NCI-H187 (cell line): ENCODE results near the gene CAV1.

Experiments
- DNase-seq, 2 experiments: peaks; one replicate each; lab custom pipeline; 2025; lab: John Stamatoyannopoulos, UW

CAV1 gene

DNA sequence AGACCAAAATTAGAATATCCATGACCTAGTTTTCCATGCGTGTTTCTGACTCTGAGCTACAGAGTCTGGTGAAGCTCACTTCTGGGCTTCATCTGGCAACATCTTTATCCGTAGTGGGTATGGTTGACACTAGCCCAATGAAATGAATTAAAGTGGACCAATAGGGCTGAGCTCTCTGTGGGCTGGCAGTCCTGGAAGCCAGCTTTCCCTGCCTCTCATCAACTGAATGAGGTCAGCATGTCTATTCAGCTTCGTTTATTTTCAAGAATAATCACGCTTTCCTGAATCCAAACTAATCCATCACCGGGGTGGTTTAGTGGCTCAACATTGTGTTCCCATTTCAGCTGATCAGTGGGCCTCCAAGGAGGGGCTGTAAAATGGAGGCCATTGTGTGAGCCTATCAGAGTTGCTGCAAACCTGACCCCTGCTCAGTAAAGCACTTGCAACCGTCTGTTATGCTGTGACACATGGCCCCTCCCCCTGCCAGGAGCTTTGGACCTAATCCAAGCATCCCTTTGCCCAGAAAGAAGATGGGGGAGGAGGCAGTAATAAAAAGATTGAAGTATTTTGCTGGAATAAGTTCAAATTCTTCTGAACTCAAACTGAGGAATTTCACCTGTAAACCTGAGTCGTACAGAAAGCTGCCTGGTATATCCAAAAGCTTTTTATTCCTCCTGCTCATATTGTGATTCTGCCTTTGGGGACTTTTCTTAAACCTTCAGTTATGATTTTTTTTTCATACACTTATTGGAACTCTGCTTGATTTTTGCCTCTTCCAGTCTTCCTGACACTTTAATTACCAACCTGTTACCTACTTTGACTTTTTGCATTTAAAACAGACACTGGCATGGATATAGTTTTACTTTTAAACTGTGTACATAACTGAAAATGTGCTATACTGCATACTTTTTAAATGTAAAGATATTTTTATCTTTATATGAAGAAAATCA, 35.5 kb downstream of the CAV1 start:
- no peak for DNase-seq

DNA sequence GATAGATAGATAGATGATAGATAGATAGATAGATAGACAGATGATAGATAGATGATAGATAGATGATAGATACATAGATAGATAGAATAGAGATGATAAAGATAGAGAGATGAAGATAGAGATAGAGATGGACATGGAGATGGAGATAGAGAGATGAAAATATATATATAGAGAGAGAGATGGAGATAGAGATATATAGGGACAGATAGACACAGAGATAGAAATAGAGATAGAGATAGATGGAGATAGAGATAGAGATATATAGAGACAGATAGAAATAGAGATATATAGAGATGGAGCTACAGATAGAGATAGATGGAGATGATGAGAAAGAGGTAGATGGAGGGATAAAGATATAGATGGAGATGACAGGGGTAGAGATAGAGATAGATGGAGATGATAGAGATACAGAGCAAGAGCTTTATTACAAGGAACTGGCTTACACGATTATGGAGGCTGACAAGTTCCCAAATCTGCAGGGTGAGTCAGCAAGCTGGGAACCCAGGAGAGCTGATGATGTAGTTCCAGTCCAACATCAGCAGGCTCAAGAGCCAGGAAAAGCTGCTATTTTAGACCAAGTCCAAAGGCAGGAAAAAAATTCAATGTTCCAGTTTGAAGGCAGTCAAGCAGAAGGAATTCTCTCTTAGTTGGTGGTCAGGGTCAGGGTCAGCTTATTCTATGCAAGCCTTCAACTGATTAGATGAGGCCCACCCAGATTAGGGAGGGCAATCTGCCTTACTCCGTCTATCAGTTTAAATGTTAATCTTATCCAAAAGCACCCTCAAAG, 37.1 kb downstream of the CAV1 start:
- no peak for DNase-seq

DNA sequence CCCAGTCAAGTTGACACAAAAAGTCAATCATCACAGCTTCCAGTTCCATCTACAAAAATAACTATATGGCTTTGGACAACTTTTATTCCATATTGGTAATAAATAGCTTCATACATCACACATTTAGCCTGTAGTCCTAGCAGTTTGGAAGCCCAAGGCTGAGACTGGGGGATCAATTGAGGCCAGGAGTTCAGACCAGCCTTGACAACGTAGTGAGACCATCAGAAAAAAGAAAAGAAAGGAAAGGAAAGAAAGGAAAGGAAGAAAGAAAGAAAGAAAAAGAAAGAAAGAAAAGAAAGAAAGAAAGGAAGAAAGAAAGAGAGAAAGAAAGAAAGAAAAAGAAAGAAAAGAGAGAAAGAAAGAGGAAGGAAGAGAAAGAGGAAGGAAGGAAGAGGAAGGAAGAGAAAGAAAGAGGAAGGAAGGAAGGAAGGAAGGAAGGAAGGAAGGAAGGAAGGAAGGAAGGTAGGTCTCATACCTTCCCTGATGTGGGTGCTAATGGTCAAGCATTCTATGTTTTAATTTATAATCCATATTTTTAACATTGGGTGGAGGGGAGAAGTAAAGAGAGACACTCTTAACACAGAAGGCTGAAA, 37.8 kb downstream of the CAV1 start:
- DNase-seq: no peak

DNA sequence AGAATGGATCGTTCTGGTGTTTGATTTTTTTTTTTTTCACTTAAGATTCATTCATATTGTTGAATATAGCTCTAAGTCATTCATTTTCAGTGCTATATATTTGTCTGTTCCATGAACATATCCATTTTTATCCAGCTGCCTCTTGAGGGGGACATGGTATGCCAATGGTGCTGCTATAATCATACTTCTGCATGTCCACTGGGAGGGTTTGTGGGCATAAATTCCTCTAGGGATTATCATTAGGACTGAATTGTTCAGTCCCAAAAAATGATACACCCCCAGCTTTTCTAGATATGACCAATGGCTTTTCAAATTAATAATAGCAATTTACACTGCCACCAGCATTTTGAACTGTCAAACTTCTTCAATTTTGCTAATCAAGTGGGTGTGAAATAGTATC, 41.1 kb downstream of the CAV1 start:
- no peak for DNase-seq

DNA sequence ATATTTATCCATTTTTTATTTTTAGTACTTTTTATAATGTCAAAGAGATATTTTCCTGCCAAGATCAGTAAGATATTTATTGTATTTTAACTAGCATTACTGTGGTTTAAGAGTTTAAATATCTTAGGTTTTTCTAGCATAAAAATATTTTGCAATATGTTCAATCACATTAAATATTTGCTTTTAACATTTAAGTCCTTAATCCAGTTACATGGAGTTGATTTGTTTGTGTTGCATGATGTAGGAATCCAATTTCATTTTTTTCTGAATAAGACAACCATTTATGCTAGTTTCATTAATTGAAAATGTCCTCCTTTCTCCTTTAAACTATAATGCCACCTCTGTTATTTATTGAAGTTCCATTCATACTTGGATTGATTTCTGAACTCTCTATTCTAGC, 41.8 kb downstream of the CAV1 start:
- DNase-seq: no peak

DNA sequence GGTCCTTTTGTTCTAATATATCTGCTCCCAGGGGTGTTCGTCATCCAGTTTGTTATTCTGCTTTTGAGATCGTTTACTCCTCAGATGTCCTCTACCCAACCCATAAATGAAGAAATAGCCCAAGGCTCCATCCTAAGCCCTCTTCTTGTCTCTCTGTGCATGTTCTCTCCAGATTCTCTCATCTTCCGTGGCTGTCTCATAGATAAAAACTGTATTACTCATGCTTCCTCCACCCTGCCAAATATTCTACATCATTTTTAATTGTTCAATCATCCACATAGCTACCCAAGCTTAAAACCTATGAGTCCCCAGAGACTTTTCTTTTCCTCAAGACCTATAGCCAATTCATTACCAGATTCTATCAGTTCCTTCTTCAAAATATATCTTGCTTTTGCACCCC, 44.9 kb downstream of the CAV1 start:
- no peak for DNase-seq

DNA sequence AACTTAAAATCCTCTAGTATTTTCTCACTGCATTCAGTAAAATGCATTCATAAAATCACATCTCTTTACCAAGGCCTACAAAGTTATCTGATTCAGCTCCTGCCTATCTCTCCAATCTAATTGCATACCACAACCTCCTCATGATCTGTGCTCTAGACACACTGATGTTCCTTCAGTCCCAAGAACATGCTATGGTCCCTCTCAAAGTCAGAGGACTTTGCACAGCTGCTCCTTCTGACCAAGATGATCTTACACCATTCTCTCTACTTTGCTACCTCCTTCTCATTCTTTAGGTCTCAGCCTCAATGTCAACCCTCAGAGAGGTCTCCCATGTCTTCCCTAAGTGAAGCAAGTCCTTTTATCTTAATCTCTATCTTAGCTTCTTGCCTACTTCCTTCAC, 45.5 kb downstream of the CAV1 start:
- DNase-seq: no peak

DNA sequence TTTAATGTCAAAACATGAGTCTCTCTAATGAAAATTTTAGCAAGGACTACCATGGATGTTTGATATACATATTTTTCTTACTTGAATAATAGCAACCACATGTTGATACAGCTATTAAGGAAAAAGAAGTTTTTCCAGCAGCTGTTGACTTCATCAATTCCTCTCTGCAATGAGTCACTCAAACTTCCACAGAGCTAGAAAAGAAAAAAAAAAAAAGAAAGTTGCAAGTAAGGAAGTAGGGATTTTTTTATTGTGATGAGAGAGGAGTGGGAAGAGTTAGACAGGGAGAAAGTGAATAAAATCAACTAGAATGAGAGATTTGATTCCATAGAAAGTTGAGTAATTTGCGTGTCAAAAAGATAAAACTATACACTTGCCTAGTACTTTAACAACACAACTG, 46.2 kb downstream of the CAV1 start:
- no peak for DNase-seq

DNA sequence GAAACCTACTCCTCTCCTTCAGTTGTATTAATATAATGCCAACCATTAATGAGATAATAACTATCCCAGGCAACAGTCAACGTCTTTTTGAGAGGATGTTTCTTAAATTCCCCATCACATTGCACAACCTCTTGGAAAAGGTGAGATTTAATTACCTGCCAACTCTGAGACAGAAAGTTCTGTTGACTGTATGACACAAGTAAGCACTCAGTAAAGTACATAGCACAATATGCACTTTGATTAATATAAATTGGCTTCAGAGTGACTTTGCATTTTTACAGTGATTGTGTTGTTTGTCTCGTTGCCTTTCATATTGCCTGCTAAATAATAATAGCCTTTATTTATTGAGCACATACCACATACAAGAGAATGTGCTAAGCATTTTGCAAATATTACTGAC, 46.7 kb downstream of the CAV1 start:
- DNase-seq: no peak

DNA sequence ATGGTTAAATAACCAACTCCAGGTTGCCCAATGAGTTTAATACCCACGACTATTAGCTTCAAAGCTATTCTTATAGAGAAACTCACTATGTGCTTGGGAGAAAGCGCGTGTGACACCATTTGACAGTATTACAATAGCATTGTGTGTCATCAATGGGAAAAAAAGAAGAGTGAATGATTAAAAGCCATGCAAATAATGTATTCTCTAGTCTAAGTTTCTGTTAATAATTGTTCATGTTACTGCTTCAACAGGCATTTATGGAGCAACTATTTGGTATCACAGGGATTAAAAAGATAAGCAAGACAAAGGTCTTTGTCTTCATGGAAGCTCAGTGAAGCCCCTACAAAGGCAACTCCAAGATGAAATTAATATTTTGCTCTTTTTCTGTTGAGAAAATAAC, 47.2 kb downstream of the CAV1 start:
- DNase-seq: no peak

DNA sequence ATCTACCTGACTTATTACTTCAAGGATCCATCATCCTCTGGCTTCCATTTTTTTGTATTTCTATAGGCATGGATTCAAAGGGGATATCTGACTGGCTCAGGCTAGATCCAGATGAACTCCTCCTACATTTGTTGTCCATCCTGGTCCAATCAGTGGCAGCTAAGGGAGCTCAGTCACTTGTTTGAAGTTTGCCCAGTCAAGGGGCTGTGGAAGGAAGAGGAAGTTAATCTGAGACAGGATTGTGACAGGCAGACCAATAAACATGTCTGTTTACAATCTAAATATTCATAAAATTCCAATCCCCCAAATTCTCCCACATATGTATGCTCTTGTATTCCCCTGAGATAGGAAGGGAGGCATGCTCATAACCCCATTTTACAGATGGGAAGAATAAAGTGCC, 48.7 kb downstream of the CAV1 start:
- no peak for DNase-seq

DNA sequence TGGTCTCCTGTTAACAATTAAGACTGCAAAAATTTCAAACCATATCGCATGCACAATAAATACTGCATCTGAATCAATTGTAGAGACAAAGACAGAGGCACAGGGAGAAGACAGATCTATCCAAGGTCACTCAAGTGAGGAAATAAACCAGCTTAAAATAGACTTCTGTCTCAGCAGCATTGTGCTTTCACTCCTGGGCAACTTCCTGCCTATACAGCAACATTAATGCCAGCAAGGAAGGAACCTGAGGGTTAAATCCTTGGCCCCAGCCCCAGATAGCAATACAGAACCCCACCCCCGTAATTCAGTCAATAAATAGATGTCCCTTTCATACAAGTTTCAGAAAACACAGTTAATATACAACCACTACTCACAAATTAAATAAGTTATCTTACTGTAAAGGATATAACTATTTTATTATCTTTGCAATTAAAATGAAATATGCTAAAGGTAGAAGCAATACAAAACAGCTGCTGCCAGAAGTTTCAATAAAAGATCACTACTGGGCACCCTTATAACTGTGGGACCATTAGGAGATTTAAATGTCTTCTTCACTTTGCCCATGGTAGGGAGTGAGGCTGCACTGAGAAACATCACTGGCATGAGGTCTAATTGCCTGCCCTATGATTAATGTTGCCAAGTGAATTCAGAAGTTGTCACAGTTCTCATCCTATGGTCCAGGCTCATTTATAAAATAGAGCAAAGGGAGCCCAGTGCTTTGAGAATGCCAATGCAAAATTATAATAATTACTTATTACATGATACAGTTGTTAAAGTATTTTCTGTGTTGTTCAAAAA, 49.4 kb downstream of the CAV1 start:
- no peak for DNase-seq

DNA sequence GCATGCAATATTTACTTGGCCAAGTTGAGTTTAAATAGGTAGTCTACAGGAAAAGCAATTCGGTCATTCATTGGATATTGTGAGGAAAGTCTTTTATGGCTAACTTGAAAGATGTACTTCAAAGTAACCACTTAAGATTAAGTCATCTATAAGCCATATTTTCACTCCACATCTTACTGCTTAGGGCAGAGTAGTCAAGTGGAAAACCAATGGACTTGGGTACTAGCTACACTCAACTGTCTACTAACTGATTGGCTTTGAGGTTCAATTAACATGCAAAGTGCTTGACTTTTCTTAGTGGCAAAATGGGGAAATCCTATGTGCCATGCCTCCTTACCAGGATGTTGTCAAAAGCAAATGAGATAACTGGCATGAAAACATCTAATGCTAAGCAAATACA, 51.0 kb downstream of the CAV1 start:
- DNase-seq: no peak

DNA sequence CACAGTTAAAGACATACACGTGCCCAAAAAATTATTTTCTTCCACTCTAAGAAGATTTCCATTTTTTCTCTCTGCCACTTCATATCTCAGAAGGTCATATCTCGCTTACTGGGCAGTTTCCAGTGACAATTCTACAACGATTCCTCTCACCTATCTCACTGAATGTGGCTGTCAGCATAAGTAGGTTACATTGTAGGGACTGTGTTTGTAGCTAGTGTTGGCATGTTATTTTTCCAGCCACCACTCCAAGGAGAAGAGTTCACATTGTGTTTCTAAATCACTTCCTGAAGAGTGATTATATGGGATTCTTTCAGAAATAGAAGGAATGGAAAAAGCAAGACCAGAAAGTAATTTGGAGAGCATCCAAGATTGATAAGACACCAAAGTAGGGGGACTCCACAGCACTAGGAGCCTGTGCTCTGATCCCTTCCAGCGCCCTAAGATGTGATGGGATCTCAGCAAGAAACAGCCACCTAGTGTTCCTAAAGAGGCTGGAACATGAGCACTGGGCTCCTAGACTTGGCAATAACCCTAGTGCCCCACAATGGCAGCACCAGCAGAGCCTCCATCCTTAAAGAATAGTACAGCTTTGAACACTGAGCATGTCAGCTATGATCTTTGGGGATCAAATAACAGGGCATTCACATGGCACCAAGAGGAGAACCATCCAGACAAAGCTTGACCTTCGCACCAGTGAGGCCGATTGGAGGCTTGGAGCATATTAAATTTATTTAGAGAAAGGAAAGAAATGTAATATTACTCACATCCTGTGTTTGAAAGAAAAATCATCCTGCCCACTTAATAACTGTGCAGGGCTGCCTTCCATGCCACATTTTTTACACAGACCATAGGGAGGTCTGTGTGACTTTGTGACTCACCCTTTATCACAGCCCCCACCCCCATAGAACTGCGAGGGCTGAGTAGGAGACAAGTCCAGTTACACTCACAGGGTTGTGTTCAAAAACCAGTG, 51.8 kb downstream of the CAV1 start:
- no peak for DNase-seq

DNA sequence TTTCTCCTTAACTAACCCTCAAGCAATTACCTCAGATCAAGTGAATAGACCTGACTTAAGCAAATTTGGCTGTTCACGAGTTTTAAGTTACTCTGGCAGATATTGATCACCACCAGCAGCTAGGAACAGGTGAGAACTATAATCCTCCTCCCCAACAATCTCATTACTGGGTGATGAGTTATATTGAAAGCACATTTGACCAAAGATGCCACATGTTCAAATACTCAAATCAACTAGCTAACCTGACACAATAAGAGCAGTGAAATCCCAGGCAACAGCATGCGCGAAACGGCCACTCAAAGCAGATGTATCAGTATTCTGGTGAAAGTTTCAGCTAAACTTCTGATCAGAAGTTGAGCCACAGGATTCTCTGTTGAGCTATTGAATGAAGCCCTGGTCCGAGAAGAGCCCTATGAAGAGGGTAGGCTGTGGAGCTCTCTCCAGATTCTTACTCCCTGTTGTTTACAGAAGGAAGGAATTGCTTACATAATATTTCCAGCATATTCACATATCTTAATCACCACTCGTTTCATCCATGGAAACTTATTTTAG, 52.6 kb downstream of the CAV1 start:
- DNase-seq: no peak

DNA sequence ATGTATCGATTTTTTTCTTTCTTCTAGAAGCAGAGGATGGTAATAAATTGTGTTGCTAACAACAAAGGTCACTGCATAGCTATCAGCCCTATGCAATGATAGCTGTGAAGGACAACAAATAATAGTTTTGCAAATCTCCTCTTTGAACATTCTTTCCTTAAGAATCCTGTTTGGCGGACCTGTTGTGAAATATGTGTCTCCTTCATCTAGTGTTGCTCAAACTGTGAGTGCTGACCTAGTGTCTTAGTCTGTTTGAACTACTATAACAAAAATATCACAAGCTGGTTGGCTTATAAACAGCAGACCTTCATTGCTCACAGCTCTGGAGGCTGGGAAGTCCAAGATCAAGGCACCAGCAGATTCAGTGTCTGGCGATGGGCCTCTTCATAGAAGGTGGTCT, 53.7 kb downstream of the CAV1 start:
- DNase-seq: no peak

DNA sequence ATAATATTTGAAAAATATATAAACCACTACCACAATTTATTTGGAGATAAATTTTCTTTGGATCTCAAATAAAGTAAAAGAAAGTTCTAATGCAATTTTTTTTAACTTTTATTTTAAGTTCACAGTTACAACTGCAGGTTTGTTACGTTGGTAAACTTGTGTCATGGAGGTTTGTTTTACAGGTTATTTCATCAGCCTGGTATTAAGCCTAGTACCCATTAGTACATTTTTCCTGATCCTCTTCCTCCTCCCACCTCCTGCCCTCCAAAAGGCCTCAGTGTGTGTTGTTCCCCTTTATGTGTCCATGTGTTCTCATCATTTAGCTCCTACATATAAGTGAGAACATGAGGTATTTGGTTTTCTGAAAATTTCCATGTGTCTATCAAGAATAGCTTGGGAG, 54.5 kb downstream of the CAV1 start:
- DNase-seq: no peak

DNA sequence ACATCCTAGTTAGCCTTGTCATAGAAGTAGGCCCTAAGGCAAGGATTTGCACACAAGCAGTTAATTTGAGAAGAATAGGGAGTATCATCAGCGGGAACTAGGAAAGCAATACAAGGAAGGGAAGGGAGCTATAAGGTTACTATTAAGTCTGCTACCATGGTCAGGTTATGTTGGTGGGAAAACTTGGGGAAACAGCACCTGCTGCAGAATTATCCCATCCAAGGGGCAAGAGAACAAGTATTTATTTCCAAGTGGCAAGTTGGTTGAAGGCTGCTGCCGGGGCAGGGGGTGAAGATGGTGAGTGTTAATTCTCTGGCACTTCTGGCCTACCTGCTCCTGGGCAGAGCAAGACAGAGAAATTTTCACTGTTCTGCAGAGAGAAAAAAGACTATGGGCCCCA, 55.0 kb downstream of the CAV1 start:
- DNase-seq: no peak

DNA sequence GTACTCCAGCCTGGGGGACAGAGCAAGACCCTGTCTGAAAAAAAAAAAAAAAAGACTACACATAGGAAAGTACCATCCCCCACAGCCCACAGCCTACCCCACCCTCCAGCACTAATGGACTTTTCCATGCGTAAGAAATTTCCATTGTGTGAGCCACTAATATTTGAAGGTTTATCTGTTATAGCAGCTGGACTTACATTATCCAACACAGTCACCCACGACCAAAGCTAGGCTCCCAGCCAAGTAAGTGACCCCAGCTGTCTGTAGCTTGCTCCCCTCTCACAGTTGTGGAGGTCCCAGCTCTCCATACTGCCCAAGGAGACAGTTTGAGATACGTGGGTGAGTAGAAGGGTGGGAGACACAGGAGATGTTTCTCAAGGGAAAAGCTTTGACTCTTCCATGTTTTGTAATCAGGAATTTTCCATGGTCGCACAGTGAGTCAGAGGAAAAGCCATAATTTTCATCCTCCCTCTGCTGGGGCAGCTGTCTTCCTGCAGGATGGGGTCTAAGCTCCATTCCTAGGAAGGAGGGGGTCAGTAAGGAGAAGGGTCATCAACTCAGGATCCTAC, 57.4 kb downstream of the CAV1 start:
- DNase-seq: no peak

DNA sequence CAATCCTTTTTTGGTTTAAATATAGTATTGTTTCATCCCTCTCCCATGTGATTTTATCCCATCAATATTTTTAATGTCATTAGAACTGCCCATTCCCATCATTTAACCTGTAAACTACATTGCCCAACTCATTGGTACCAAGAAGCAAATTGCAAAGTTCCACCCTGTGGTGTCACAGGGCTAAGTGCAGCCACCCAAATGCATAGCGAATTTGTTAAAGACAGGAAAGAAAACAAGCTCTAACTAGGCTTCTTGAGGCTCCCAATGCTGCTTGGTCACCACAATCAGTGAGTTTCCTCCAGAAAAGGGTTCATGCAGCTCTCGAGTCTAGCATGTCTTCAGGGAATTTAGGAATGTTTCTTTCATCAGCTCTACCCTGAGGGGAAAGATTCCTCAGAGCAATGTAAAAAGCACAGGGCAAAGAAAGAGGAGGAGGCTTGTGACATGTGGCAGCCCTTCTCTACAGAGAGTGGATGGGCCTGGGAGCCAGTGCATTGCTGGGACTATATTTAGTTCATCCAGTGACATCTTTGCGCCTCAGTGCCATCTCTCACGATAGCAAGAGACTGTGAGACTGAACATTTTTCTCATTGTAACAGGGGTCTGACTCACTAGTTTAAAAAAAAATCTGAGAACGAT, 58.1 kb downstream of the CAV1 start:
- DNase-seq: no peak
